Activated CD8-positive, alpha-beta memory T cell treated with anti-CD3 and anti-CD28 coated beads for 1 hour (primary cell): ENCODE measurements around the gene SLC25A39.
"Not testable (repeated sequence)": the region's sequence is repeated elsewhere in the genome, so short reads cannot be mapped to it uniquely, and the experiment has no call there.

Source experiments
- DNase-seq, 2 donors: peaks; one replicate each; pipeline ENCODE4 v3.0.0-alpha.2; 2020; ENCODE audit warnings: low read depth in 1 of 2; ENCODE audit errors: extremely low read depth in 1 of 2

Gene SLC25A39

GRCh38 chr17:44354582-44355561 lies 30.2 kb upstream of the SLC25A39 start:
- peak; percentile 23 to 56 for DNase-seq

DNA sequence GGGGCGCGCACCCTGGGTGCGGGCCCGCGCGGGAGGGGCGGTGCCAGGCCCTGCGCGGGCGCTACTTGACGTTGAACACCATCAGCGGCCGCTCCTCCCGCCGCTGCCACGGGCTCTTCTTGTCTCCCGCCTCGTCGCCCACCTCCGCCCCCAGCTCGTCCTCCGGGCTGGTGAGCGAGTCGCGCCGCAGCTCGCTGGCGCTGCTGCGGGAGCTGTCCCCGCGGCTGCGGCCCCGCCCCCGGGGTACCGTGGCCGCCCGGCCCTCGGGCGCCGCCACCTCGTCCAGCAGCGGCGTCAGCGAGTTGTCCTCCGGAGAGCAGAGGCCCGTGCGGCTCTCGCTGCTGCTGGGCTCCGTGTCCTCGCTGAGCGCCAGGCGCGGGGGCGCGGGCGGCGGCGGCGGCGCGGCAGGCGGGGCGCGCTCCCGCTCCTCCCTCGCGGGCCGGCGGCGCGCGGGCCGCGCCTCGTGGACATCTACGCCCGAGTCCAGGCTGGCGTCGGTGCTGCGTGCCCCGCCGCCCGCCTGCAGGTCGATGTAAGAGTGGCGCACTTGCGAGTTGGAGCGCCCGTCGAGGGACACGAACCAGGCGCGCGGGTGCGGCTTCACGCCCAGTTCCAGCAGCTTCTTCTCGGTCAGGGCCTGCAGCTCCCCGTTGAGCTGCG lies 29.2 kb upstream of the SLC25A39 start:
- no peak for DNase-seq

DNA sequence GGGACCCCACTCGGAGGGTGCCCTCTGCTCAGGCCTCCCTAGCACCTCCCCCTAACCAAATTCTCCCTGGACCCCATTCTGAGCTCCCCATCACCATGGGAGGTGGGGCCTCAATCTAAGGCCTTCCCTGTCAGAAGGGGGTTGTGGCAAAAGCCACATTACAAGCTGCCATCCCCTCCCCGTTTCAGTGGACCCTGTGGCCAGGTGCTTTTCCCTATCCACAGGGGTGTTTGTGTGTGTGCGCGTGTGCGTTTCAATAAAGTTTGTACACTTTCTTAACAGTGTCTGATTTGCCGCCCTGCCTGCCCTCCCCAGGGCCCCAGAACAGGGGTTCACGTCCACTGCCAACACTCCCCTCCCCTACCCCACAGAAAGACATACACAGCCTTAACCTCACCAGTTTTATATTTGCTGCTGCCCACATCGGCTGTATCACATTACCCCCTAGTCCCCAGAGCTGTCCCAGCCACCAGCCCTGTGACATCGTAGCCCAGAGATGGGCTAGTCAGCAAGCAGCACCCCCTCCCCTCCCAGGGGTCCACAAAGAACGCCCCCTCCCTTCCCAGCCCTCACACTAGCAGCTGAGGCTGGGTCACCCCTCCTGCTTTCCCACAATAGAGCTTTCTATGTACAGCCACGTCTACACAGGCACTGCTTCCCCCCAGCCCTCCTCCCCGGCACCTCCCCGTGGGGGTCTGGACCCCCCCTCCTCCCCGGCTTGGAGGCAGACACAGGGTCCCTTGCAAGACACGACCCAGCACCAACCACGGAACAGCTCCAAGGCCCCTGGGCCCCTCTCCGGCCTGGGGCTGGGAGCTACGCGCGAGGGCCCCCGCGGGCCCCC lies 28.4 kb upstream of the SLC25A39 start:
- no peak for DNase-seq

DNA sequence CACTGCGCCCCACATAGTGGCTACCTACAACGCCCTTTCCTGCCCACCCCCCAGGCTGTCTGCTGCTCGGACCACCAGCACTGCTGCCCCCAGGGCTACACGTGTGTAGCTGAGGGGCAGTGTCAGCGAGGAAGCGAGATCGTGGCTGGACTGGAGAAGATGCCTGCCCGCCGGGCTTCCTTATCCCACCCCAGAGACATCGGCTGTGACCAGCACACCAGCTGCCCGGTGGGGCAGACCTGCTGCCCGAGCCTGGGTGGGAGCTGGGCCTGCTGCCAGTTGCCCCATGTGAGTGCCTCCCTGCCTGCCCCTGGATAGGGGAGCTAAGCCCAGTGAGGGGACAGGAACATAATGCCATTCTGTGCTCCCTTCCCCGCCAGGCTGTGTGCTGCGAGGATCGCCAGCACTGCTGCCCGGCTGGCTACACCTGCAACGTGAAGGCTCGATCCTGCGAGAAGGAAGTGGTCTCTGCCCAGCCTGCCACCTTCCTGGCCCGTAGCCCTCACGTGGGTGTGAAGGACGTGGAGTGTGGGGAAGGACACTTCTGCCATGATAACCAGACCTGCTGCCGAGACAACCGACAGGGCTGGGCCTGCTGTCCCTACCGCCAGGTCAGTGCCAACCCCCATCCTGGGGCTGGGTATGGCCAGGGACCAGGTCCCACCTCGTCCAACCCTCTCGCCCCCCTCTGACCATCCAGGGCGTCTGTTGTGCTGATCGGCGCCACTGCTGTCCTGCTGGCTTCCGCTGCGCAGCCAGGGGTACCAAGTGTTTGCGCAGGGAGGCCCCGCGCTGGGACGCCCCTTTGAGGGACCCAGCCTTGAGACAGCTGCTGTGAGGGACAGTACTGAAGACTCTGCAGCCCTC lies 27.6 kb upstream of the SLC25A39 start:
- no peak for DNase-seq

- DNase-seq, result no peak
Measured at GRCh38 chr17:44351464-44351863, 26.8 kb upstream of the SLC25A39 start.

DNA sequence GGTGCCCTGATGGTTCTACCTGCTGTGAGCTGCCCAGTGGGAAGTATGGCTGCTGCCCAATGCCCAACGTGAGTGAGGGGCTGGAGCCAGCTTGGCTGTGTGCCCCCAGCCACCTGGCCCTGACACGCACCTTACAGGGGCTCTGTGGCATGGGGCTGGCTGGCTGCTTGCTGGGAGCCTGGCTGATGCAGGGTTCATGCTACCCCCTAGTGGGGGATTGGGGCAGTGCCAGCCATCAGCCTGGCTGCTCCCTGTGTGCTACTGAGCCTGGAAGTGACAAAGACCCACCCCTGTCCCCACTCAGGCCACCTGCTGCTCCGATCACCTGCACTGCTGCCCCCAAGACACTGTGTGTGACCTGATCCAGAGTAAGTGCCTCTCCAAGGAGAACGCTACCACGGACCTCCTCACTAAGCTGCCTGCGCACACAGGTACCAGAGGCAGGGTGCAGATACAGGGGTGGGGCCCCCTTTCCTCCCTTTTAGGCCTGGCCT lies 26.2 kb upstream of the SLC25A39 start:
- DNase-seq, result peak; percentile 45 to 60

DNA sequence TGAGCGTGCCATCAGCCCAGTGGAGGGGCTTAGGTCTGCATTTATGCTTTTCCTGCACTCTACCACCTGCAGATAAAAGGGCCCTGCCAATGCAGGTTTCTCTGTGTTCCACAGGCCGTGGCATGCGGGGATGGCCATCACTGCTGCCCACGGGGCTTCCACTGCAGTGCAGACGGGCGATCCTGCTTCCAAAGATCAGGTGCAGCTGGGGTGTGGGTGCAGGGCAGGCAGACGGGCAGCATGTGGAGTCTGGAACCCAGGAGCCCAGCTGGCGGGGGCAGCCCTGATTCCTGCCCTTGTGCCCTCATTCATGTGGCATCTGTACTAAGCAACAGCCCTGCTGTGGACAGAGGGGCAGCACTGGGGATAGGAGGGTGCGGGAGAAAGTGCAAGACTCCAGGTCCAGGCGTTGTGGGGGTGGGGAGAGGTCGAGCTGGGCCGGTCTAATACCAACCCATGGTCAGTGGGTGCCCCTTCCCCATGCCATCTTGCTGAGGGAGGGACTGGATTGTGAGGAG lies 25.0 kb upstream of the SLC25A39 start:
- DNase-seq, result no peak

DNA sequence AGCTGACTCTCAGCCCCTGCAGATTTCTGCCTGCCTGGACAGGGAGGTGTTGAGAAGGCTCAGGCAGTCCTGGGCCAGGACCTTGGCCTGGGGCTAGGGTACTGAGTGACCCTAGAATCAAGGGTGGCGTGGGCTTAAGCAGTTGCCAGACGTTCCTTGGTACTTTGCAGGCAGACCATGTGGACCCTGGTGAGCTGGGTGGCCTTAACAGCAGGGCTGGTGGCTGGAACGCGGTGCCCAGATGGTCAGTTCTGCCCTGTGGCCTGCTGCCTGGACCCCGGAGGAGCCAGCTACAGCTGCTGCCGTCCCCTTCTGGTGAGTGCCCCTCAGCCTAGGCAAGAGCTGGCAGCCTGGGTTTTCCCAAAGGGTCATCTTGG lies 24.4 kb upstream of the SLC25A39 start:
- DNase-seq, result no peak

- no peak for DNase-seq
Measured at GRCh38 chr17:44348234-44348987, 23.8 kb upstream of the SLC25A39 start.

GRCh38 chr17:44347206-44348055 lies 22.8 kb upstream of the SLC25A39 start:
- DNase-seq, result not testable (repeated sequence)

DNA sequence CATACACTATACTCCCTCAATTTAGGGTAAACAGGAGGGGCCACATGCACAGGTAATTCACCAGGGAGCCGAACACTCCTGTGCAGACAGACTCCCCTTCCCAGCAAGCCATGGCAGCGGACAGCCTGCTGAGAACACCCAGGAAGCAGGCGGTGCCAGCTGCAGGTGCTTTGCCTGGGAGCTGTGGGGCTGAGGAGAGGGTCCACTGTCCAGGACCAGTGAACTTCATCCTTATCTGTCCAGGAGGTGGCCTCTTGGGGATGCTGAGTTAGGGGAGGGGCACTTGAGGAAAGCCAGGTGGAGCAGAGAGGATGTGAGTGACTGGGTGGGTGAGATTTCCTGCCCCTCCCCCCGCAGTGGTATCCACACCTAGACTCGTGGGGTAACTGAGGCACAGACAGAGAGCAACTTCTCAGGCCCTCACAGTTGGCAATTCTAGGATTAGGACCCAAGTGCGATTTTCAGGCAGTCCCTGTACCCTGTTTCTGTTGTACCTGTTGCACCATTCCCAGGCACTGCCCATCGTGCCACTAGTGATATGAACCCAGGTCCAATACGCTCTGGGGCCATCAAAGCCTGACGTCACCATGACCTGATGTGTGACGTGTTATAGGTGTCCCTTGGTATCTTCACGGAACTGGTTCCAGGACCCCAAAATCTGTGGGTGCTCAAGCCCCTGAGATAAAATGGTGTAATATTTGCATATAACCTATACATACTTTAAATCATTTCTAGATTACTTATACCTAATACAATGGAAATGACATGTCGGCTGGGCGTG lies 21.6 kb upstream of the SLC25A39 start:
- DNase-seq, result no peak

DNA sequence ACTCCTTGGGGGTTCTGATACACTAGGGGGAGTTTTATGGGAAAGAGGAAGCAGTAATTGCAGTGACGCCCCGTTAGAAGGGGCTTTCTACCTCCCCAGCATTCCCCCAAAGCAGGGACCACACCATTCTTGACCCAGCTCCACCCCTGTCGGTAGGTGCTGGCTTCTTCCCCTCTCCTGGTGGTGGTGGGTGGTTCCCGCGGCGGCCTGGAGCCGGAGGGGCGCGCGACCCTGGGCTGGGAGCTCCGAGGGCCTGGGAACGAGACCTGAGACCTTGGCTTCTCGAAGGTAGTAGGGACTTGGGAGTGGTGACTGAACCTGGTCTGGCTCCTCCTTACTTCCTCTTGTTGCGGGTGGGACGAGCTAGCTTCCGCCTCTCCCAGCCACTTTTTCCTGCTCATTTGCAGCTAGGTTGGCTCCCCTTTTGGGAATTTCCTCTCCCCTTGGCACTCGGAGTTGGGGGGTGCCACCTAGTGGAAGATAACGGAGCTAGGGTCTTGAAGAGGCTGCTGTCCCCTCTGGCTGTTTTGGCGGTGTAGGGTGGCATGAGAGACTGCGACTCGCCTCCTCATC lies 20.9 kb upstream of the SLC25A39 start:
- no peak for DNase-seq

DNA sequence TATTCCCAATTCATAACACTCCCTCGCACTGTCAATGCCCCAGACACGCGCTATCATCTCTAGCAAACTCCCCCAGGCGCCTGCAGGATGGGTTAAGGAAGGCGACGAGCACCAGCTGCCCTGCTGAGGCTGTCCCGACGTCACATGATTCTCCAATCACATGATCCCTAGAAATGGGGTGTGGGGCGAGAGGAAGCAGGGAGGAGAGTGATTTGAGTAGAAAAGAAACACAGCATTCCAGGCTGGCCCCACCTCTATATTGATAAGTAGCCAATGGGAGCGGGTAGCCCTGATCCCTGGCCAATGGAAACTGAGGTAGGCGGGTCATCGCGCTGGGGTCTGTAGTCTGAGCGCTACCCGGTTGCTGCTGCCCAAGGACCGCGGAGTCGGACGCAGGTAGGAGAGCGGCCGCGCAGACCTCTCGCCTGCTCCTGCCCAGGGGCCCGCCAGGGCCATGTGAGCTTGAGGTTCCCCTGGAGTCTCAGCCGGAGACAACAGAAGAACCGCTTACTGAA lies 20.4 kb upstream of the SLC25A39 start, which contains the start of gene GRN:
Gene GRN (plus strand): TSS at position 364 of the 515 bp plus-strand sequence. CDS start 3,863 bp downstream, outside the sequence.
- peak; percentile 60 to 68 for DNase-seq

- DNase-seq, result no peak
Measured at GRCh38 chr17:44343510-44344209, 19.0 kb upstream of the SLC25A39 start.

- DNase-seq, result not testable (repeated sequence)
Measured at GRCh38 chr17:44340553-44340952, 15.9 kb upstream of the SLC25A39 start.

GRCh38 chr17:44338702-44339101 lies 14.1 kb upstream of the SLC25A39 start:
- DNase-seq, result no peak
